ENCODE measurements around the gene PPIAL4G. TPM values are rescaled to one million over a fixed set of nuclear protein-coding genes. Genes with fewer than 3 reads are reported as not detected.
A peak's percentile ranks its signal among the peaks of the same experiment; 100 is the strongest.
"Not testable (repeated sequence)": the region's sequence is repeated elsewhere in the genome, so short reads cannot be mapped to it uniquely, and the experiment has no call there.

PPIAL4G gene
- total RNA-seq: not detected

DNA sequence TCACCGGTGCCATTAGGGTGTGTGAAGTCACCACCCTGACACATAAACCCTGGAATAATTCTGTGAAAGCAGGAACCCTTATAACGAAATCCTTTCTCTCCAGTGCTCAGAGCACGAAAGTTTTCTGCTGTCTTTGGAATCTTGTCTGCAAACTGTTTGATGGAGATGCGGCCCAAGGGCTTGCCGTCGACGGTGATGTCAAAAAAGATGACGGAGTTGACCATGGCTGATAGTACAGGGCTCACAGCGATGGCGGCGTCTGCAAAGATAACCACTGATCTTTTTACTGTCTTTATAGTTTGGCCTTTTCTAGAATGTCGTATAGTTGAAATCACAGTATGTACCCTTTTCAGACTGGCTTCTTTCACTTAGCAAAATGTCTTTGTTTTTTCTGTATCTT is at the start of gene PPIAL4G:
Gene PPIAL4G (minus strand): TSS at position 274 of the 400 bp plus-strand sequence. CDS start 50 bp downstream, at position 224.
- peak in 1 of 3 donors; percentile 7 for DNase-seq
- not testable (repeated sequence) for H3K9me3 ChIP-seq, H3K4me1 ChIP-seq, H3K27me3 ChIP-seq, H3K27ac ChIP-seq, H3K36me3 ChIP-seq, H3K4me3 ChIP-seq

DNA sequence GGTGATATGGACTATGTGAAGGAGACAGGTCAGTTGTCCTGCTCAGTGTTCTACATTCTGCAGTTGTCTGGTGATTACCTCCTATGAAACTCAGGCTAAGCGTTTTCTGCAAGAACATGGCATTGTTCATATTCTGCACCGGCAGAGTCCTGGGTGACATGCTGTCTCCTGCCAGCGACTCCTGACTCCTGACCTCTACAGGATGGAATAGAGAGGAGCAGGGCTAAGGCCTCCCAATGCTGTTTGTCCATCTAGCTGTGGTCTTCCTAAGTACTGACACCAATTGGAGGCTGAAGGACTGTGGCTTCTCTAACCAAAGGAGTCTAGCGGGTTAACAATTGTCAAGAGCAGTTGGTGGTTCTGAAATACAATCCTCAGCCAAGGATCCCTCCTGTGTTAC is 49.1 kb upstream of the PPIAL4G start:
- H3K4me1 ChIP-seq, H3K27me3 ChIP-seq, DNase-seq, H3K27ac ChIP-seq, H3K4me3 ChIP-seq, H3K9me3 ChIP-seq: not testable (repeated sequence)
- peaks cover 0 to 11% (median 0%) of the 10 kb centered on the region in 3 donors for H3K36me3 ChIP-seq

DNA sequence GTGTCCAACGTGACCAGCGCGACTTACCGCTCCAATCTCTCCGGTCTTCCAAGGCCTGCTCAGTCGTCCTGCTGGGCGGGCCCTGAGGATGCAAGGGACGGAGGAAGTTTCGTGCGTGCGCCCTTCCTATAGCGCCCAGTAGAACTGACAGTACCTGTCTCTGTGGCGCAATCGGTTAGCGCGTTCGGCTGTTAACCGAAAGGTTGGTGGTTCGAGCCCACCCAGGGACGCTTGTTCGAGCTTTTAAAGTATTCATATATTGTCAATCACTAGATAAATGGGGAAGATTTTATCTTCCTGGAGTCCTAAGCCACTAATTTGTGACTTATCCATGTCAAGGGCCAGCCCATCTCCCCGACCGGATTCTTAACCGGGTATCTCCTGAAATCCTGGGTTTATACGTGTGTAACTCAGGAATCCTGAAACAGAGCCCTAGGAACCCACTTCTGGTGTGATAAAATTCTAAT is 46.0 kb upstream of the PPIAL4G start:
- not testable (repeated sequence) for H3K36me3 ChIP-seq, H3K9me3 ChIP-seq, H3K27me3 ChIP-seq, H3K4me1 ChIP-seq
- peak overlapping the region in 3 of 4 donors; percentile 9 to 52 (median 44) for H3K27ac ChIP-seq
- TF ChIP-seq, protein P1, sequence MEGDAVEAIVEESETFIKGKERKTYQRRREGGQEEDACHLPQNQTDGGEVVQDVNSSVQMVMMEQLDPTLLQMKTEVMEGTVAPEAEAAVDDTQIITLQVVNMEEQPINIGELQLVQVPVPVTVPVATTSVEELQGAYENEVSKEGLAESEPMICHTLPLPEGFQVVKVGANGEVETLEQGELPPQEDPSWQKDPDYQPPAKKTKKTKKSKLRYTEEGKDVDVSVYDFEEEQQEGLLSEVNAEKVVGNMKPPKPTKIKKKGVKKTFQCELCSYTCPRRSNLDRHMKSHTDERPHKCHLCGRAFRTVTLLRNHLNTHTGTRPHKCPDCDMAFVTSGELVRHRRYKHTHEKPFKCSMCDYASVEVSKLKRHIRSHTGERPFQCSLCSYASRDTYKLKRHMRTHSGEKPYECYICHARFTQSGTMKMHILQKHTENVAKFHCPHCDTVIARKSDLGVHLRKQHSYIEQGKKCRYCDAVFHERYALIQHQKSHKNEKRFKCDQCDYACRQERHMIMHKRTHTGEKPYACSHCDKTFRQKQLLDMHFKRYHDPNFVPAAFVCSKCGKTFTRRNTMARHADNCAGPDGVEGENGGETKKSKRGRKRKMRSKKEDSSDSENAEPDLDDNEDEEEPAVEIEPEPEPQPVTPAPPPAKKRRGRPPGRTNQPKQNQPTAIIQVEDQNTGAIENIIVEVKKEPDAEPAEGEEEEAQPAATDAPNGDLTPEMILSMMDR (IDR thresholded peaks at IDR 0.05): peak in 1 of 6 experiments; percentile 4
- DNase-seq: peak; percentile 17 to 55 (median 35)
- H3K4me3 ChIP-seq: peak overlapping the region; percentile 28 to 46 (median 38)

DNA sequence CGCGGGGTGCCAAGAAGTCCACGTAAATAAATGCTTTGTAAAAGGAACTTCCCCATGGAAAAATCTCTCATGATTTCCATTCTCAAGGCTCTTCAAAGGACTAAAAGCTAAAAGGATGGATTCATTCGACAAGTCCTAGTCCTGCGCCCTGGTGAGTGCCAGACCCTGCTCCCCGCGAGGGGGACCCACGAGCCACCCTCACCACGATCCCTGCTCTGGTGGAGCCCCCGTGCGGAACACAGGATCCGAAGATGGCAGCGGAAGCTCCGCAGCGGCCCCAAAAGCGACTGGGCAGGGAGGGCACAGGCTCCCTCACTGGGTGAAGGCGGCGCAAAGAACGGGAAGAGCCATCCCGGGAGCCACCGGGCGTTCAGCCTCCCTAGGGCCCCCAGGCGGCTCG is 45.5 kb upstream of the PPIAL4G start:
- peak overlapping the region; percentile 28 to 46 (median 38) for H3K4me3 ChIP-seq
- TF ChIP-seq, protein P1 (IDR thresholded peaks at IDR 0.05): peak in 1 of 6 experiments; percentile 13
- not testable (repeated sequence) for H3K4me1 ChIP-seq, DNase-seq, H3K27me3 ChIP-seq, H3K36me3 ChIP-seq, H3K9me3 ChIP-seq
- peak overlapping the region in 3 of 4 donors; percentile 9 to 52 (median 44) for H3K27ac ChIP-seq

DNA sequence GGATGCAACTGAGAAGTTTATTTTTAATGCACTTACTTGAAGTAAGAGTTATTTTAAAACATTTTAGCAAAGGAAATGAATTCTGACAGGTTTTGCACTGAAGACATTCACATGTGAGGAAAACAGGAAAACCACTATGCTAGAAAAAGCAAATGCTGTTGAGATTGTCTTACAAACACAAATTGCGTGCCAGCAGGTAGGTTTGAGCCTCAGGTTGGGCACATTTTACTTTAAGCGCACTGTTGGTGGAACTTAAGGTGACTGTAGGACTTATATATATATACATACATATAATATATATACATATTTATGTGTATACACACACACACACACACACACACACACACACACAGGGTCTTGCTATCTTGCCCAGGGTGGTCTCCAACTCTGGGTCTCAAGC is 43.5 kb upstream of the PPIAL4G start:
- H3K27me3 ChIP-seq, H3K4me1 ChIP-seq, H3K36me3 ChIP-seq, H3K27ac ChIP-seq, H3K4me3 ChIP-seq, H3K9me3 ChIP-seq: not testable (repeated sequence)
- peak in 1 of 3 donors; percentile 47 for DNase-seq

DNA sequence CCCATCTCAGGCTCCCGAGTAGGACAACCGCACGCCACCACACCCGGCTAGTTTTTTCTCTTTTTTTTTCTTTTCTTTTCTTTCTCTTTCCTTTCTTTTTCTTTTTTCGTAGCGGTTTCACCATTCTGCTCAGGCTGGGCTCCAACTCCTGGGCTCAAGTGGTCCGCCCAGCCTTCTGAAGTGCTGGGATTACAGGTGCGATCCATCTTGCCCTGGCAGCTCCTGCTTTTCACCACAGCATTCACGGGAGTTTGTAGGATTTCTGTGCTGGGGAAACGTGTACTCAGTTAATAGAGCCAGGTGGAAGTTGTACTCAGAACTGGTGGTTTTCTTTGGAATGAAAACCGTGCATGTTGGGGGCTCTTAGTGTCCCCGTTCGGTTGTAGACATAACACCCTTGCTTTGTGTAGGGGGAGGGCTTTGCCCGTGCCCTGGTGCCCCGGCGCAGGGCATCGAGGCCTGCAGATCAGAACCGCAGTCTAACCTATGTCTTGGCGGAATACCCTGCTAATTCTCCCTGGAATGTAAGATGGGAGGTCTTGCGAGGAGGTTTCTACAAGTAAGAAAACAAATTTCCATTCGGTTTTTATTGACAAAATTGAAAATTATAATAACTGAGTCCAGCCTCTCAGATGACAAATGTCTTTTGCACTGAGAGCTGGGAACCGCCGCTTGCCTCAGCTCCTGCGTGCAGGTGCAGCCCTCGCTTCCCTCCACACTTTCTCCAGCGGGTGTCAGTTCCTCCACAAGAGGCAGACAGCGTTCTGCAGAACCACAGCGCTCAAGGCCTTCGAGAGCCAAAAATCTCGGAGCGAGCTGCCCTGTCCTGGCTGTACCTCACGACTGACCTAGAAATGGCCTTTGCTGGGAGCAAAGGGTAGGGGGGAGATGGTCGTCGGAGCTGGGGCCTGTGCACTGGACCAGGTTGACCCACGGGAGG is 40.4 kb upstream of the PPIAL4G start:
- Histone ChIP-seq H3K4me3 (peak overlapping the region in 3 of 4 donors; percentile 25 to 49 (median 43)), H3K27ac (peak overlapping the region in 3 of 4 donors; percentile 63 to 83 (median 72))
- not testable (repeated sequence) for H3K27me3 ChIP-seq, H3K36me3 ChIP-seq, H3K9me3 ChIP-seq, DNase-seq, H3K4me1 ChIP-seq

DNA sequence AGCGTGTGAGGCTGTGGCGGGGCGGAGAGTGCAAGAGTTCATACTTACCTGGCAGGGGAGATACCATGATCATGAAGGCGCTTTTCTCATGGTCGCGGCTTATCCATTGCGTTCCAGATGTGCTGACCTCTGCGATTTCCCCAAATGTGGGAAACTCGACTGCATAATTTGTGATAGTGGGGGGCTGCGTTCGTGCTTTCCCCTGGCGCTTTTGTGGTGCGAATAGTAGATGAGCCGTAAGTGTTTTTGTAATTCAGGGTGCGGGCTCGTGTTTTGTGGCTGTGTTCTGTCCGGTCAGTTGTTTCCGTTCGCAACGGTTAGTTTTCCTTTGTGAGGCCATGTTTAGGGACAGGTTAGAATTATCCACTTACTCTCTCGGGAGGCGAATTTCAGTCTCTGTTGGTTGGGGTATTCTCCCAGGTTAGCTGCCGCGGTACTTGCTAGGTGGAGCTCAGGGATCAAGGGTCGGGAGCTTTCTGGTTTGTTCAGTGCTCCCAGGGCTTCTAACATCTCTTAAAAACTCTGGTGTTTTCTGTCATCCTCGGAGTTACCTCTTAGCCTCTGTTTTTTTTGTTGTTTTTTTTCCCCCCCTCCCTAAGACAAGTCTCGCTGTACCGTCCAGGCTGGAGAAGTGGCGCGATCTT is 39.6 kb upstream of the PPIAL4G start:
- H3K4me3 ChIP-seq: peak overlapping the region; percentile 25 to 49 (median 35)
- H3K4me1 ChIP-seq, H3K27me3 ChIP-seq: not testable (repeated sequence)

DNA sequence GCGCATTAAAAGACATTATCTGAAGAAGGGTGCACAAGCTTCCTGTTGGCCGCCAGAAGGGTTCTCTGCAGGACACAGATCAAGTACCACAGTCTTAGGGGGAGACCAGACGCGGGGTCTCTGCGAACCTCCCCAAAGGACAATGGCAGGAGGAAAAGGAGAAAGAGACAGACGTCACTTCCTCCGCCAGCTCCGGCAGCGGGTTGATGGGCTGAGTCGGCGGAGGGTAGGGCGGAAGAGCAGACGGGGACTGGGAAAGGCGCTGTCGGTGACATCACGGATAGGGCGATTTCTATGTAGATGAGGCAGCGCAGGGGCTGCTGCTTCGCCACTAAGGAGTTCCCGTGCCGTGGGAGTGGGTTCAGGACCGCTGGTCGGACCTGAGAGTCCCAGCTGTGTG is 39.0 kb upstream of the PPIAL4G start:
- H3K9me3 ChIP-seq: not testable (repeated sequence)
- peak overlapping the region; percentile 6 to 48 (median 30) for H3K4me3 ChIP-seq

More for the DNA sequence above, 39.6 kb upstream of the PPIAL4G start:
- not testable (repeated sequence) for H3K9me3 ChIP-seq, H3K36me3 ChIP-seq
- peak overlapping the region; percentile 63 to 83 (median 76) for H3K27ac ChIP-seq
- TF ChIP-seq POLR2A (IDR thresholded peaks at IDR 0.05): peak; percentile 97 to 100
- DNase-seq: peak; percentile 83 to 97 (median 95)

DNA sequence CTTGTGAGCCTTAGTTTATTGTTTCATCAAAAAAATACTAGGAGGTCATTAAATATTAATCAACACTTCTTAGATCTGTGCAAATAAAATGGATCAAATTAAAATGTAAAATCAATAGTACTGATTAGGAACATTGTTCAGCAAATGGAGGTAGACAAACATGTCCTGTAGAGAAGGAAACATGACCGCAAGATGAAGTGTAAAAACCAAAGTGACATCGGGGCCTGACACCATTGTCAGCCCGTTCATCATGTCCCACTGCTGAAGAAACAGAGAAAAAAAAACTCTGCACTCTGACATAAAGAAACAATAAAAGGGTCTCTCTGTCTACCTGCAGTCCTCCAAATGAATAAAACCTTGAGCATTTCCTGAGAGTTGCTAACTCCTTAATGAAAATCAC is 31.2 kb upstream of the PPIAL4G start:
- not testable (repeated sequence) for H3K9me3 ChIP-seq, H3K36me3 ChIP-seq, DNase-seq, H3K27ac ChIP-seq, H3K4me1 ChIP-seq, H3K27me3 ChIP-seq, H3K4me3 ChIP-seq

More for the DNA sequence above, 39.0 kb upstream of the PPIAL4G start:
- DNase-seq: peak; percentile 84 to 94 (median 85)
- H3K27me3 ChIP-seq, H3K4me1 ChIP-seq, H3K36me3 ChIP-seq: not testable (repeated sequence)
- H3K27ac ChIP-seq: peak overlapping the region; percentile 63 to 83 (median 76)

DNA sequence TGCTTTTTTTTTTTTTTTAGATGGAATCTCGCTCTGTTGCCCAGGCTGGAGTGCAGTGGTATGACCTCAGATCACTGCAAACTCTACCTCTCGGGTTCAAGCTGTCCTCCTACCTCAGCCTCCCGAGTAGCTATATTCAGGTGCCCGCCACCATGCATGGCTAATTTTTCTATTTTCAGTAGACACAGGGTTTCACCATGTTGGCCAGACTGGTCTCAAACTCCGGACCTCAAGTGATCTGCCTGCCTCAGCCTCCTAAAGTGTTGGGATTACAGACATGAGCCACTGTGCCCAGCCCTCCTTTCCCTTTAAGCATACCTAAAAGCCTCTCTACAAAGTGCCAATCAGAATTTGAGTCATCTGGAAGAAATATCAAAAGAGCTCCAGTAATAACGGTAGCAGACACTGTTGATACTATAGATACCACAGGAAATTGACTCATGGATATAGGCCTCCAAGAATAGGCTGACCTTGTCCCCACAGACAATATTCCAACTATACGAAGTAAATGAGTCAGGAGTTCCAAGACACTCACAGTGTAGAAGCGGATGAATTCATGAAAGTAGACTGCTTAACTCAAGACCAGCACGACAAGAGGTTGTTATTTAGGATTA is 29.6 kb upstream of the PPIAL4G start:
- not testable (repeated sequence) for H3K36me3 ChIP-seq, H3K9me3 ChIP-seq, H3K4me3 ChIP-seq, H3K27me3 ChIP-seq, H3K27ac ChIP-seq, DNase-seq, H3K4me1 ChIP-seq

DNA sequence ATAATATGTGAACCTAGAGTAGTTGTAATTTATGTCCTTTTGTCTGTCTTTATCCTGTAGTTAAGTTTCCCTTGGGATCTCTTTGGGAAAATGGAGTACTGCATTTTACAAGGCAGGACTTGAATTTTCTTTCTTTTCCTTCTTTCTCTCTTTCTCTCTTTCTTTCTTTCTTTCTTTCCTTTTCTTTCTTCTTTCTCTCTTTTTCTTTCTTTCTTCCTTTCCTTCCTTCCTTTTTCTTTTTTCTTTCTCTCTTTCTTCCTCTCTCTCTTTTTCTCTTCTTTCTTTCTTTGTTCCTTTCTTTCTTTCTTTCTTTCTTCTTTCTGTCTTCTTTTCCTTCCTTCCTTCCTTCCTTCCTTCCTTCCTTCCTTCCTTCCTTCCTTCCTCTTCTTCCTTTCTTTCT is 10.8 kb upstream of the PPIAL4G start:
- not testable (repeated sequence) for H3K9me3 ChIP-seq, DNase-seq, H3K36me3 ChIP-seq, H3K4me3 ChIP-seq, H3K27me3 ChIP-seq, H3K4me1 ChIP-seq, H3K27ac ChIP-seq

DNA sequence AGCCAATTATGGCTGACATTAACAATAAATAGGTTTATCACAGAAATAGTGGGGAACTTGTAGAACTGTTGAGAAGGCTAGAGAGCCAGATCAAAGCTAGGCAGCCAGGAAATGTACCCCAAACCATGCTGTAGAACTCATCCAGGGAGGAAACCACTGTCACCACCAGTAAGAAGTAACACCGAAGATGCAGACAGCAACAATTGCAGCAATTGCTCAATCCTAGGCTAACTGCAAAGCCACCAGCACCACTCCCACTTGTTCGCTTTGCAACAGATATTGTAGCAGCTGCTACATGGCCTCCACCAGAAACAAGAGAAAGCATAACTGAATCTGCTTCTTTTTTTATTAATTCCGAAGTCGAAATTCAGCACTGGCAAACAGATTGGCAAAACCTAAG is 2.0 kb downstream of the PPIAL4G start:
- not testable (repeated sequence) for H3K27ac ChIP-seq, H3K36me3 ChIP-seq, H3K4me3 ChIP-seq, H3K9me3 ChIP-seq, H3K4me1 ChIP-seq, H3K27me3 ChIP-seq
- DNase-seq: peak in 1 of 3 donors; percentile 44

Measured in Peyer's patch (tissue), 4 donors.